Prostate gland (tissue), 2 donors: Measurements from ENCODE around the gene RNF7. TPM values are rescaled to one million over a fixed set of nuclear protein-coding genes. Genes with fewer than 3 reads are reported as not detected.

ENCODE experiments used
- DNase-seq: peaks from one replicate; pipeline ENCODE4 v3.0.0-alpha.2; 2019; ENCODE audit warnings: low spot score
- H3K27ac ChIP-seq, 2 donors: fragments of 200-600 bp; sonication (generic); 2 replicates each; pipeline ENCODE4 v1.5.1; 2017 to 2019
- H3K27me3 ChIP-seq: fragments of 200-600 bp; sonication (generic); replicated peaks from 2 replicates; pipeline ENCODE4 v1.5.1; 2019; ENCODE audit not compliant: insufficient read depth
- H3K36me3 ChIP-seq, 2 donors: fragments of 200-600 bp; sonication (generic); 1 replicate in 1 of 2; 2 replicates in 1 of 2; pipeline versions ENCODE4 v1.5.1 to v1.8.1; 2017 to 2019
- H3K4me1 ChIP-seq: fragments of 200-600 bp; sonication (generic); replicated peaks from 2 replicates; pipeline ENCODE4 v1.5.1; 2019
- H3K4me3 ChIP-seq, 2 donors: fragments of 200-600 bp; sonication (generic); 2 replicates each; pipeline ENCODE4 v1.5.1; 2017 to 2019
- H3K9me3 ChIP-seq: fragments of 200-600 bp; sonication (generic); 2 replicates; pipeline ENCODE4 v1.5.1; 2017
- CTCF ChIP-seq, 4 experiments: fragments of 200-600 bp in 2 of 4; fragments of 450-650 bp in 2 of 4; sonication (generic) in 2 of 4; IDR thresholded peaks; 1 replicate in 3 of 4; 2 replicates in 1 of 4; pipeline ENCODE4 v1.5.1; 2016 to 2019; ENCODE audit warnings: antibody characterized with exemption in 4 of 4, mild to moderate bottlenecking in 2 of 4, moderate library complexity in 2 of 4
- POLR2A ChIP-seq: fragments of 450-650 bp; IDR thresholded peaks from one replicate; pipeline ENCODE4 v1.6.1; 2016; ENCODE audit warnings: antibody characterized with exemption, mild to moderate bottlenecking
- POLR2AphosphoS5 ChIP-seq: sonication (generic); formaldehyde crosslinking; IDR thresholded peaks from one replicate; pipeline ENCODE4 v1.6.1; 2017; ENCODE audit warnings: antibody characterized with exemption
- WGBS: methylation state at CpG from one replicate; pipeline ENCODE4 v1.1.5; 2018; 5-methylcytosine and 5-hydroxymethylcytosine counted together
- intact Hi-C: fragments of 100-400 bp; cut with DNase I; formaldehyde crosslinking; loops from one replicate; pipeline ENCODE4 v1.14.2; 2022
- total RNA-seq, 2 donors: library from RNA; depleted of rRNA; stranded (reverse); fragments of >200 nt; gene quantifications; one replicate each; pipeline ENCODE4 v1.1.0, GENCODE V29; 2016

Gene RNF7
- total RNA-seq, 2 donors from 2014 or later, result 68.5 to 92.4 TPM

GRCh38 chr3:141789281-141789680, 51.2 kb downstream of the RNF7 start:
- Histone ChIP-seq H3K27me3 (no peaks in the 10 kb centered on the region), H3K4me1 (no peaks in the 10 kb centered on the region), H3K9me3 (no peaks in the 10 kb centered on the region), H3K36me3 (no peaks in the 10 kb centered on the region), H3K4me3 (no peak overlapping the region), H3K27ac (no peak overlapping the region)
- no peak for DNase-seq
- 89% methylated on average over 7 of the region's 7 CpGs for WGBS
- intact Hi-C loops, result no loop called here
- TF ChIP-seq POLR2A, result no peak
- TF ChIP-seq POLR2AphosphoS5, result no peak
- TF ChIP-seq CTCF (IDR thresholded peaks at IDR 0.05), result no peak

GRCh38 chr3:141790171-141790570, 52.1 kb downstream of the RNF7 start:
- Histone ChIP-seq H3K9me3 (no peaks in the 10 kb centered on the region), H3K4me1 (no peaks in the 10 kb centered on the region), H3K27ac (no peak overlapping the region), H3K36me3 (no peaks in the 10 kb centered on the region), H3K27me3 (no peaks in the 10 kb centered on the region), H3K4me3 (no peak overlapping the region)
- WGBS, result 95% methylated on average over 4 of the region's 4 CpGs
- DNase-seq, result no peak
- intact Hi-C loops, result no loop called here
- TF ChIP-seq POLR2AphosphoS5 (no peak), CTCF (IDR thresholded peaks at IDR 0.05) (no peak), POLR2A (no peak)

GRCh38 chr3:141792495-141792894, 54.4 kb downstream of the RNF7 start:
- Histone ChIP-seq H3K4me1 (peaks cover 7% of the 10 kb centered on the region), H3K36me3 (no peaks in the 10 kb centered on the region), H3K27me3 (no peaks in the 10 kb centered on the region), H3K27ac (no peak overlapping the region), H3K9me3 (no peaks in the 10 kb centered on the region), H3K4me3 (no peak overlapping the region)
- intact Hi-C loops, result no loop called here
- no peak for DNase-seq
- TF ChIP-seq POLR2A (no peak), POLR2AphosphoS5 (no peak), CTCF (IDR thresholded peaks at IDR 0.05) (no peak)
- 96% methylated on average over 1 of the region's 1 CpG for WGBS

- TF ChIP-seq POLR2A (no peak), POLR2AphosphoS5 (no peak), CTCF (IDR thresholded peaks at IDR 0.05) (no peak)
- intact Hi-C loops, result no loop called here
- Histone ChIP-seq H3K27me3 (no peaks in the 10 kb centered on the region), H3K36me3 (no peaks in the 10 kb centered on the region), H3K9me3 (no peaks in the 10 kb centered on the region), H3K27ac (no peak overlapping the region), H3K4me3 (no peak overlapping the region), H3K4me1 (peaks cover 17% of the 10 kb centered on the region)
- 87% methylated on average over 8 of the region's 8 CpGs for WGBS
- DNase-seq, result no peak
Measured at GRCh38 chr3:141793476-141794260, 55.6 kb downstream of the RNF7 start.

GRCh38 chr3:141795276-141795675, 57.2 kb downstream of the RNF7 start:
- no peak for DNase-seq
- intact Hi-C loops, result loop anchor here (5.0 kb wide), 1 partner anchor 82 kb away; the partner anchor contains the start of gene ATP1B3
- Histone ChIP-seq H3K27ac (no peak overlapping the region), H3K4me1 (peaks cover 21% of the 10 kb centered on the region), H3K27me3 (no peaks in the 10 kb centered on the region), H3K9me3 (no peaks in the 10 kb centered on the region), H3K4me3 (no peak overlapping the region), H3K36me3 (no peaks in the 10 kb centered on the region)
- TF ChIP-seq POLR2A (no peak), CTCF (IDR thresholded peaks at IDR 0.05) (no peak), POLR2AphosphoS5 (no peak)
- WGBS, result 95% methylated on average over 4 of the region's 4 CpGs
